Left ventricle myocardium inferior (tissue), 1 donor: ENCODE measurements around the gene HSPA12B. TPM values are rescaled to one million over a fixed set of nuclear protein-coding genes. Genes with fewer than 3 reads are reported as not detected.
A peak's percentile ranks its signal among the peaks of the same experiment; 100 is the strongest.

ENCODE experiments used
- DNase-seq: peaks from one replicate; pipeline ENCODE4 v3.0.0-alpha.2; 2020
- H3K27ac ChIP-seq: fragments of 200-600 bp; replicated peaks from 2 replicates; pipeline ENCODE4 v1.8.0; 2021
- H3K27me3 ChIP-seq: fragments of 200-600 bp; 2 replicates; pipeline ENCODE4 v1.8.0; 2021; ENCODE audit warnings: low read depth
- H3K36me3 ChIP-seq: fragments of 200-600 bp; 2 replicates; pipeline ENCODE4 v1.8.0; 2021
- H3K4me1 ChIP-seq: fragments of 200-600 bp; 2 replicates; pipeline ENCODE4 v1.8.0; 2021
- H3K4me3 ChIP-seq: fragments of 200-600 bp; 2 replicates; pipeline ENCODE4 v1.8.0; 2021; ENCODE audit warnings: mild to moderate bottlenecking, moderate library complexity
- H3K9me3 ChIP-seq: fragments of 200-600 bp; replicated peaks from 2 replicates; pipeline ENCODE4 v1.8.0; 2021
- CTCF ChIP-seq: fragments of 200-600 bp; IDR thresholded peaks from 2 replicates; pipeline ENCODE4 v1.8.0; 2021; ENCODE audit warnings: antibody characterized with exemption, mild to moderate bottlenecking, borderline replicate concordance
- intact Hi-C: fragments of 100-400 bp; cut with micrococcal nuclease; formaldehyde crosslinking; loops from one replicate; pipeline ENCODE4 v1.11.0; 2022
- total RNA-seq: library from RNA; stranded (reverse); fragmentation: NEBNext Ultra II Directional; extraction: Animal tissue kit (Norgen Biotek cat#: 25700); gene quantifications from one replicate; pipeline ENCODE4 v1.2.1, GENCODE V29; 2021
- donor health status: DM: no; HTN: yes; CAD: no; lungs with severe emphysema.

HSPA12B gene
- total RNA-seq, 1 donor from 2014 or later, result 12.5 TPM

- Histone ChIP-seq H3K27ac (no peak overlapping the region), H3K27me3 (peaks cover 54% of the 10 kb centered on the region), H3K9me3 (no peaks in the 10 kb centered on the region), H3K4me1 (peaks cover 52% of the 10 kb centered on the region), H3K36me3 (peaks cover 65% of the 10 kb centered on the region), H3K4me3 (no peak overlapping the region)
- no peak for TF ChIP-seq CTCF
- intact Hi-C loops, result no loop called here
- DNase-seq, result no peak
Observed at GRCh38 chr20:3747471-3747870, 15.0 kb downstream of the HSPA12B start.

DNA sequence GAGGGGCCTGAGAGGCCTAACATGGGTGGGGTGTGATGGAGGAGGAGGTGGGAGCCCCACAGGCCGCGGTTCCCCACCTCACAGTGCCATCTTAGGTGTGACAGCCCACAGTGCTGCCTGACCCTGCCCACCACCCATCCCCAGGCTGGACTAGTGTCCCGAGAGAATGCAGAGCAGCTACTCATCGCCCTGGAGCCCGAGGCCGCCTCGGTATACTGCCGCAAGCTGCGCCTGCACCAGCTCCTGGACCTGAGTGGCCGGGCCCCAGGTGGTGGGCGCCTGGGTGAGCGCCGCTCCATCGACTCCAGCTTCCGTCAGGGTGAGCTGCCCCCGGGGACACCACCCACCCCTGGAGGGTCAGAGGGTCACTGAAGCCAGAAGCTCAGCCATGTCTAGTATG, 15.6 kb downstream of the HSPA12B start:
- DNase-seq, result no peak
- intact Hi-C loops, result no loop called here
- no peaks in the 10 kb centered on the region for H3K9me3 ChIP-seq
- H3K36me3 ChIP-seq, result peaks cover 65% of the 10 kb centered on the region
- H3K4me1 ChIP-seq, result peaks cover 58% of the 10 kb centered on the region
- peaks cover 54% of the 10 kb centered on the region for H3K27me3 ChIP-seq
- no peak for TF ChIP-seq CTCF
- H3K27ac ChIP-seq, result no peak overlapping the region
- H3K4me3 ChIP-seq, result no peak overlapping the region

- no peak for TF ChIP-seq CTCF
- no peak for DNase-seq
- Histone ChIP-seq H3K4me3 (peak overlapping the region; percentile 47), H3K27me3 (peaks cover 53% of the 10 kb centered on the region), H3K4me1 (peaks cover 65% of the 10 kb centered on the region), H3K27ac (no peak overlapping the region), H3K9me3 (no peaks in the 10 kb centered on the region), H3K36me3 (peaks cover 61% of the 10 kb centered on the region)
- intact Hi-C loops, result no loop called here
Observed at GRCh38 chr20:3749087-3749688, 16.7 kb downstream of the HSPA12B start.

- peaks cover 46% of the 10 kb centered on the region for H3K27me3 ChIP-seq
- TF ChIP-seq CTCF, result peak; percentile 71
- H3K4me3 ChIP-seq, result peak overlapping the region; percentile 47
- H3K36me3 ChIP-seq, result peaks cover 55% of the 10 kb centered on the region
- intact Hi-C loops, result no loop called here
- no peaks in the 10 kb centered on the region for H3K9me3 ChIP-seq
- no peak overlapping the region for H3K27ac ChIP-seq
- H3K4me1 ChIP-seq, result peaks cover 63% of the 10 kb centered on the region
- DNase-seq, result no peak
Observed at GRCh38 chr20:3749689-3750531, 17.4 kb downstream of the HSPA12B start.

DNA sequence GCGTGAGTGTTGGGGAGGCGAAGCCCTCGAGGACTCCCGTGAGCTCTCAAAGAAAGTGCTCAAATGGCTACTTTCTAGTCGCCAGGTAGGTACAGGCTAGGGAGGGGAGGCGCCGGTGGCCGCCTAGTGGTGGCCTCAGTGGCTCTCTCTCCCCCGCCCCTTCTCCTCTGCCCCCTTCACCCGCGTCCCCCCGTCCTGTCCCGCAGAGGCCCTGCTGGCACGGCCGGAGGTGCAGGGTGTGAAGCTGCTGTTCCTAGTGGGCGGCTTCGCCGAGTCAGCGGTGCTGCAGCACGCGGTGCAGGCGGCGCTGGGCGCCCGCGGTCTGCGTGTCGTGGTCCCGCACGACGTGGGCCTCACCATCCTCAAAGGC, 18.8 kb downstream of the HSPA12B start:
- H3K4me1 ChIP-seq, result peaks cover 56% of the 10 kb centered on the region
- no peaks in the 10 kb centered on the region for H3K9me3 ChIP-seq
- no peak for TF ChIP-seq CTCF
- peaks cover 46% of the 10 kb centered on the region for H3K36me3 ChIP-seq
- intact Hi-C loops, result no loop called here
- peaks cover 36% of the 10 kb centered on the region for H3K27me3 ChIP-seq
- H3K4me3 ChIP-seq, result peak overlapping the region; percentile 59
- DNase-seq, result no peak
- H3K27ac ChIP-seq, result peak overlapping the region; percentile 61
